Fibroblast of mammary gland (primary cell): Measurements from ENCODE around the gene LARGE1.
A peak's percentile ranks its signal among the peaks of the same experiment; 100 is the strongest.

Experiments
- DNase-seq: peaks from one replicate; pipeline ENCODE4 v3.0.0-alpha.2; 2010; ENCODE audit warnings: low read depth
- H3K4me3 ChIP-seq: 2 replicates; pipeline ENCODE4 v1.5.1; 2011; ENCODE audit warnings: low read depth, mild to moderate bottlenecking, low read length, moderate library complexity; ENCODE audit not compliant: control insufficient read depth
- TF ChIP-seq, protein P1 (sequence below): conservative IDR thresholded peaks from 2 replicates; pipeline ENCODE4 v1.5.1; 2011; ENCODE audit warnings: low read depth, low read length, inconsistent platforms; ENCODE audit not compliant: control insufficient read depth, insufficient read depth

The LARGE1 gene

GRCh38 chr22:33515795-33516194 lies 404.5 kb downstream of the LARGE1 start:
- TF ChIP-seq, protein P1, sequence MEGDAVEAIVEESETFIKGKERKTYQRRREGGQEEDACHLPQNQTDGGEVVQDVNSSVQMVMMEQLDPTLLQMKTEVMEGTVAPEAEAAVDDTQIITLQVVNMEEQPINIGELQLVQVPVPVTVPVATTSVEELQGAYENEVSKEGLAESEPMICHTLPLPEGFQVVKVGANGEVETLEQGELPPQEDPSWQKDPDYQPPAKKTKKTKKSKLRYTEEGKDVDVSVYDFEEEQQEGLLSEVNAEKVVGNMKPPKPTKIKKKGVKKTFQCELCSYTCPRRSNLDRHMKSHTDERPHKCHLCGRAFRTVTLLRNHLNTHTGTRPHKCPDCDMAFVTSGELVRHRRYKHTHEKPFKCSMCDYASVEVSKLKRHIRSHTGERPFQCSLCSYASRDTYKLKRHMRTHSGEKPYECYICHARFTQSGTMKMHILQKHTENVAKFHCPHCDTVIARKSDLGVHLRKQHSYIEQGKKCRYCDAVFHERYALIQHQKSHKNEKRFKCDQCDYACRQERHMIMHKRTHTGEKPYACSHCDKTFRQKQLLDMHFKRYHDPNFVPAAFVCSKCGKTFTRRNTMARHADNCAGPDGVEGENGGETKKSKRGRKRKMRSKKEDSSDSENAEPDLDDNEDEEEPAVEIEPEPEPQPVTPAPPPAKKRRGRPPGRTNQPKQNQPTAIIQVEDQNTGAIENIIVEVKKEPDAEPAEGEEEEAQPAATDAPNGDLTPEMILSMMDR: no peak
- H3K4me3 ChIP-seq: no peak overlapping the region
- DNase-seq: no peak

DNA sequence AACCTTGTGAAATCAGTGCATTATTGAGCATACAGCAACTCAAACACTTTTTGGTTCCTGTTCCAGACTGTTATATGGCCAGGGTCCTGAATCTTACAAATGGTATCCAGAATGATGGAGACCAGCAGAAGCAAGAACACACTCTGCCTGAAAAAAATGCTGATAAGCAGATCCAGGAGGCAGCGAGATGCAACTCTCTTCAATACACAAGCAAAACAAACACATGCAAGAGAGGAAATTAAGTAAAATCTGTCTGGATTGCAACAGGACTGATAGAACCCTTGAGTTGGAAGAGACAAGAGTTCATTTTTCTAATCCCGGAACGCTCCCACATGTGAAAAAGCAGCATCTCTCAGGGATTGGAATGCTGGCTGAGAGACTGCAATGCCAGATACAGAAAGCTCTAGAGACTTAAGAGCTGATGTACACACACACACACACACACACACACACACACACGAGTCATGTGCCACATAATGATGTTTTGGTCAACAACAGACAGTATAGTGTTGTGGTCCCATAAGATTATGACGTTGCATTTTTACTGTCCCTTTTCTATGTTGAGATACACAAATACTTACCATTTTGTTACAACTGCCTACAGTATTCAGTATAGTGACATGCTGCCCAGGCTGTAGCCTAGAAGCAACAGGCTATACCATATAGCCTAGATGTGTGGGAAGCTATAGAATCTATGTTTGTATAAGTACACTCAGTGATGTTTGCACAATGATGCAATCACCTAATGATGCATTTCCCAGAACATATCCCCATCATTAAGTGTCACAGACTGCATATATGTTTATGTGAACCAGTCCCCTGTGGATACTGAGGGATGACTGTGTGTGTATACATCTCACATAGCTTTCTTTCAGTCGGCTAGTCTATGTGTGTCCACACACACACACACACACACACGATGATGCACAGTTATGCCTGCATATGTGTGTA lies 406.6 kb downstream of the LARGE1 start:
- H3K4me3 ChIP-seq: no peak overlapping the region
- TF ChIP-seq, protein P1: no peak
- DNase-seq: peak; percentile 51

GRCh38 chr22:33512908-33513307 lies 407.4 kb downstream of the LARGE1 start:
- peak; percentile 35 for DNase-seq

GRCh38 chr22:33510429-33510904 lies 409.8 kb downstream of the LARGE1 start:
- H3K4me3 ChIP-seq: no peak overlapping the region
- no peak for DNase-seq
- TF ChIP-seq, protein P1: no peak

More at GRCh38 chr22:33512908-33513307, 407.4 kb downstream of the LARGE1 start:
- no peak overlapping the region for H3K4me3 ChIP-seq
- TF ChIP-seq, protein P1: no peak

- no peak for DNase-seq
- no peak overlapping the region for H3K4me3 ChIP-seq
- TF ChIP-seq, protein P1: no peak
Measured at GRCh38 chr22:33504941-33505625, 415.2 kb downstream of the LARGE1 start.

DNA sequence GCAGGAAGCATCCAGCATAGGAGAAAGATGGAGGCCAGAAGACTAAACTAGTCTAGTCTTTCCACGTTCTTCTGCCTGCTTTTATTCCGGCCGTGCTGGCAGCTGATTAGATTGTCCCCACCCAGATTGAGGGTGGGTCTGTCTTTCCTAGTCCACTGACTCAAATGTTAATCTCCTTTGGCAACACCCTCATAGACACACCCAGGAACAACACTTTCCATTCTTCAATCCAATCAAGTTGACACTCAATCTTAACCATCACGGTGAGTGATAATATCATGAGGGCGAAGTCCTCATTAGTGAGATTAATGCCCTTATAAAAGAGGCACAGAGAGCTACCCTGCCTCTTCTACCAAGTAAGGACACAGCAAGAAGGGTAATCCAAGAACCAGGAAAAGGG lies 424.2 kb downstream of the LARGE1 start:
- no peak overlapping the region for H3K4me3 ChIP-seq
- TF ChIP-seq, protein P1: no peak
- no peak for DNase-seq
